ENCODE measurements around the gene PLEKHA1. TPM values are rescaled to one million over a fixed set of nuclear protein-coding genes. Genes with fewer than 3 reads are reported as not detected.

PLEKHA1 gene
- total and polyA plus RNA-seq, 2 of the 4 experiments (the other 2 are of a cell fraction): 7.2 to 9.5 TPM

GRCh38 chr10:122475591-122476332 lies 101.3 kb downstream of the PLEKHA1 start:
- Histone ChIP-seq H2AK5ac (ENCODE audit: low read depth, low read length) (0 out of 2 replicates have a peak overlapping the region, but pooled peaks have one; percentile 35), H2BK5ac (ENCODE audit: low read depth, low read length, poor library complexity, severe bottlenecking) (no peak overlapping the region), H2BK15ac (ENCODE audit: low read depth, low read length) (no peak overlapping the region), H4K20me1 (ENCODE audit: insufficient read depth, low read length) (no peaks in the 10 kb centered on the region; the same call in 1 of the 2 replicates), H3K27ac (ENCODE audit: insufficient read depth, low read length) (0 out of 2 replicates have a peak overlapping the region, but pooled peaks have one; percentile 5), H3K23ac (ENCODE audit: low read depth, low read length) (0 out of 2 replicates have a peak overlapping the region, but pooled peaks have one; percentile 13), H3K18ac (ENCODE audit: low read depth, low read length) (no peak overlapping the region), H3K4me1 (ENCODE audit: control insufficient read depth, insufficient read depth, low read length) (peaks cover 19% of the 10 kb centered on the region), H3K36me3 (ENCODE audit: control insufficient read depth, insufficient read depth, low read length) (no peaks in the 10 kb centered on the region), H3K79me1 (ENCODE audit: low read depth in 1 of 2, low read length in 2 of 2) (peaks cover 4 to 21% of the 10 kb centered on the region in 2 experiments), H3K9me1 (ENCODE audit: insufficient read depth, low read length) (peaks cover 9% of the 10 kb centered on the region), H3K4me2 (ENCODE audit: low read depth, low read length) (peak overlapping the region; percentile 26; the same call in 1 of the 2 replicates), H2AK9ac (replicated peaks; ENCODE audit: low read depth, low read length, poor library complexity) (no peak overlapping the region), H2BK20ac (ENCODE audit: low read depth, low read length) (no peak overlapping the region), H4K5ac (ENCODE audit: low read depth, low read length) (no peak overlapping the region), H3K27me3 (ENCODE audit: control insufficient read depth, insufficient read depth, low read length) (no peaks in the 10 kb centered on the region), H3K4ac (ENCODE audit: low read depth, low read length) (peak overlapping the region; percentile 41), H2BK120ac (ENCODE audit: low read depth, low read length) (no peak overlapping the region), H3K9me3 (ENCODE audit: control insufficient read depth, insufficient read depth, low read length) (no peaks in the 10 kb centered on the region), H3K9ac (ENCODE audit: low read depth, low read length) (peak overlapping the region; percentile 5; the same call in 1 of the 2 replicates), H4K8ac (ENCODE audit: low read depth in 2 of 2, low read length in 2 of 2) (no peak overlapping the region), H2AFZ (replicated peaks; ENCODE audit: low read length, poor library complexity) (peak overlapping the region; percentile 83), H3K4me3 (ENCODE audit: insufficient read depth, low read depth, low read length) (no peak overlapping the region), H3K56ac (ENCODE audit: extremely low read depth, insufficient read depth, low read length) (no peak overlapping the region), H3K14ac (replicated peaks; ENCODE audit: low read depth, low read length) (0 out of 2 replicates have a peak overlapping the region, but pooled peaks have one; percentile 1), H4K91ac (ENCODE audit: insufficient read depth, low read depth, low read length) (0 out of 2 replicates have a peak overlapping the region, but pooled peaks have one; percentile 0)
- DNase-seq (peak; percentile 39), ATAC-seq (ENCODE audit: low read depth) (peak; percentile 93)
- ChIA-PET CTCF (interaction anchor here (2.2 kb wide), 1 partner anchor 90 kb away, joined by 5 read pairs; no protein-coding TSS in a partner anchor), POLR2A (ENCODE audit: unreplicated experiment) (no interaction called here)
- in situ Hi-C loops (cut with MboI; ENCODE audit: low sequenced_read_pairs) (no loop called here), dilution Hi-C loops (cut with HindIII; ENCODE audit: low sequenced_read_pairs, unreplicated experiment) (no loop called here), intact Hi-C loops (cut with micrococcal nuclease) (no loop called here)
- WGBS, 2 experiments (ENCODE audit: extremely low coverage in 2 of 2, insufficient read length in 1 of 2): 27% methylated on average over 9 of the region's 16 CpGs; no CpG with 5 or more reads in 1 of the 2 experiments
- BruUV-seq (replicated peaks): no TSS peak
- TF ChIP-seq MXI1 (IDR thresholded peaks at IDR 0.05; ENCODE audit: borderline replicate concordance, low read depth, low read length): no peak
- TF ChIP-seq FOS (IDR thresholded peaks at IDR 0.05; ENCODE audit: low read depth, low read length): no peak
- no peak for TF ChIP-seq CEBPB (IDR thresholded peaks at IDR 0.05; ENCODE audit: low read depth, low read length)
- TF ChIP-seq RFX5 (IDR thresholded peaks at IDR 0.05; ENCODE audit: low read depth, low read length): no peak
- TF ChIP-seq BHLHE40 (IDR thresholded peaks at IDR 0.05; ENCODE audit: low read depth, low read length): no peak
- TF ChIP-seq ELK1 (IDR thresholded peaks at IDR 0.05; ENCODE audit: borderline replicate concordance, low read depth, low read length): no peak
- TF ChIP-seq MAZ (IDR thresholded peaks at IDR 0.05; ENCODE audit: borderline replicate concordance, low read depth, low read length): no peak
- no peak for TF ChIP-seq CHD1 (IDR thresholded peaks at IDR 0.05; ENCODE audit: low read depth, low read length)
- TF ChIP-seq RCOR1 (IDR thresholded peaks at IDR 0.05; ENCODE audit: insufficient replicate concordance, low read length): no peak
- no peak for TF ChIP-seq USF2 (IDR thresholded peaks at IDR 0.05; ENCODE audit: low read depth, low read length)
- TF ChIP-seq SMC3 (IDR thresholded peaks at IDR 0.05; ENCODE audit: low read depth, low read length): no peak
- no peak for TF ChIP-seq NFE2L2 (IDR thresholded peaks at IDR 0.05; ENCODE audit: low read depth, low read length)
- no peak for TF ChIP-seq RAD21 (IDR thresholded peaks at IDR 0.05; ENCODE audit: low read length)
- TF ChIP-seq POLR2A (IDR thresholded peaks at IDR 0.05; ENCODE audit: low read depth, low read length): no peak
- TF ChIP-seq MAFK (IDR thresholded peaks at IDR 0.05; ENCODE audit: low read depth, low read length): no peak
